Left lobe of liver (tissue), 2 donors: Measurements from ENCODE around the gene LRRC41. TPM values are rescaled to one million over a fixed set of nuclear protein-coding genes. Genes with fewer than 3 reads are reported as not detected.
"Not testable (repeated sequence)": the region's sequence is repeated elsewhere in the genome, so short reads cannot be mapped to it uniquely, and the experiment has no call there.

ENCODE experiments used
- ATAC-seq: fragments of 200-7000 bp; cut with Tn5 transposase; one replicate; pipeline ENCODE4 v1.9.1; 2020; ENCODE audit warnings: mild to moderate bottlenecking, moderate library complexity
- DNase-seq: peaks from one replicate; pipeline ENCODE4 v3.0.0-alpha.2; 2020; ENCODE audit warnings: low spot score
- total RNA-seq: library from RNA; stranded (reverse); gene quantifications from one replicate; pipeline ENCODE4 v1.2.1, GENCODE V29; 2021
- donor health status: DM: no; HTN: no; CAD: no; lungs with moderate emphysema.
- donor health status: DM: no; HTN: yes; CAD: no.

Gene LRRC41
- total RNA-seq, 1 donor from 2014 or later = 23.1 TPM

DNA sequence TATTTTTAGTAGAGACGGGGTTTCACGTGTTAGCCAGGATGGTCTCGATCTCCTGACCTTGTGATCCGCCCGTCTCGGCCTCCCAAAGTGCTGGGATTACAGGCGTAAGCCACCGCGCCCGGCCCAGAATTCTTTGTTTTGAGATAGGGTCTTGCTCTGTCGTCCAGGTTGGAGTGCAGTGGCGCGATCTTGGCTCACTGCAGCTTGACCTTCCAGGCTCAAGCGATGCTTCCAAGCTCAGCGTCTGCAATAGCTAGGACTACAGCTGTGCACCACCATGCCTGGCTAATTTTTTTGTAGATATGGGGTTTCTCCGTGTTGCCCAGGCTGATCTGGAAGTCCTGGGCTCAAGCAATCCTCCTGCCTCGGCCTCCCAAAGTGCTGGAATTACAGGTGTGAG, 57.3 kb downstream of the LRRC41 start:
- ATAC-seq, DNase-seq: not testable (repeated sequence)

DNA sequence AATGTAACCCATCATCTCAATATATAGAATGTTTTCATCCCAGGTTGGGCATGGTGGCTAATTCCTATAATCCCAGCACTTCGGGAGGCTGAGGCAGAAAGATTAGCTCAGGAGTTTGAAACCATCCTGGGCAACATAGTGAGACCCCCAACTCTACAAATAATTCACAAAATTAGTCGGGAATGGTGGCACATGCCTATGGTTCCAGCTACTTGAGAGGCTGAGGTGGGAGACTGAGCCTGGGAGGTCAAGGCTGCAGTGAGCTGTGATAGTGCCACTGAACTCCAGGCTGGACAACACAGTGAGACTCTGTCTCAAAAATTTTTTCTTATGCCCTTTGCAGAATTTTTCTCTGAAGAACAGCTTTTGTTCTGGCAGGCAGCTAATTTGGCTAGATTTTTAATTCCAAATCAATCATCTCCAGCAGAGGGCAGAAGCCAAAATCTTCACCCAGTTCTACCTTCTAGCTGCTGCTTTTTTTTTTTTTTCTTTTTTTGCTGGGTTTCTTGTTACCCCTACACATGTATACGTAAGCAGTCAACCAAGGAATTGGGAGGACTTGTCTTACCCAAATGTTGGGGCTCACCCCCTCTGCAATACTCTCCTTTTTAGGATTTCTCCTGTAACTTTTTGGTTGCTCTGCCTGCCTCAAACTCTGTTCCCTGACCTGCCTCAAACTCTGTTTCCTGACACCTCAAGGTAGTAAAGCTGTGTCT, 58.6 kb downstream of the LRRC41 start:
- no peak for ATAC-seq
- no peak for DNase-seq

DNA sequence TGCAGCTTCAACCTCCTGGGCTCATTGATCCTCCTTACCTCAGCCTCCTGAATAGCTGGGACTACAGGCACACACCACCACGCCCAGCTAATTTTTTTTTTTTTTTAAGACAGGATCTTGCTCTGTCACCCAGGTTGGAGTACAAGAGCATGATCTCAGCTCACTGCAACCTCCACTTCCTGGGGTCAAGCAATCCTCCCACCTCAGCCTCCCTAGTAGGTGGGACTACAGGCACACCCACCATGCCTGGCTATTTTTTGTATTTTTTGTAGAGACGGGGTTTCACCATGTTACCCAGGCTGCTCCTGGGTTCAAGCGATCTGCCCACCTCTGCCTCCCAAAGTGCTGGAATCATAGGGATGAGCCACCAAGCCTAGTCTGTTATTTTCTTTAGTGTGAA, 59.6 kb downstream of the LRRC41 start:
- not testable (repeated sequence) for ATAC-seq, DNase-seq

DNA sequence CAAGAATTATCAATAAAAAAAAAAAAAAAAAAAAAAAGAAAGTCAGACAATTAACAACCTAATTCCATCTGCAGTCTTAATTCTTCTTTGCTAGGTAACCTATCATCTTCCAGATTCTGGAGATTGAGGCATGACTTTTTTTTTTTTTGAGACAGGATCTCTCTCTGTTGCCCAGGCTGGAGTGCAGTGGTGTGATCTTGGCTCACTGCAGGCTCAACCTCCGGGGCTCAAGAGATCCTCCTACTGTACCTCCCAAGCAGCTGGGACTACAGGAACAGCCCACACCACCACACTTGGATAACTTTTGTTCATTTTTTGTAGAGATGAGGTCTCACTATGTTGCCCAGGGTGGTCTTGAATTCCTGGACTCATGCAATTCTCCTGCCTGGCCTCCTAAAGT, 60.5 kb downstream of the LRRC41 start:
- ATAC-seq = no peak

DNA sequence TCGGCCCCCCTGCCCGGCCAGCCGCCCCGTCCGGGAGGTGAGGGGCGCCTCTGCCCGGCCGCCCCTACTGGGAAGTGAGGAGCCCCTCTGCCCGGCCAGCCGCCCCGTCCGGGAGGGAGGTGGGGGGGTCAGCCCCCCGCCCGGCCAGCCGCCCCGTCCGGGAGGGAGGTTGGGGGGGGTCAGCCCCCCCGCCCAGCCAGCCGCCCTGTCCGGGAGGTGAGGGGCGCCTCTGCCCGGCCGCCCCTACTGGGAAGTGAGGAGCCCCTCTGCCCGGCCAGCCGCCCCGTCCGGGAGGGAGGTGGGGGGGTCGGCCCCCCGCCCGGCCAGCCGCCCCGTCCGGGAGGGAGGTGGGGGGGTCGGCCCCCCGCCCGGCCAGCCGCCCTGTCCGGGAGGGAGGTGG, 61.7 kb downstream of the LRRC41 start:
- not testable (repeated sequence) for ATAC-seq, DNase-seq

More for the DNA sequence above, 60.5 kb downstream of the LRRC41 start:
- DNase-seq = no peak

DNA sequence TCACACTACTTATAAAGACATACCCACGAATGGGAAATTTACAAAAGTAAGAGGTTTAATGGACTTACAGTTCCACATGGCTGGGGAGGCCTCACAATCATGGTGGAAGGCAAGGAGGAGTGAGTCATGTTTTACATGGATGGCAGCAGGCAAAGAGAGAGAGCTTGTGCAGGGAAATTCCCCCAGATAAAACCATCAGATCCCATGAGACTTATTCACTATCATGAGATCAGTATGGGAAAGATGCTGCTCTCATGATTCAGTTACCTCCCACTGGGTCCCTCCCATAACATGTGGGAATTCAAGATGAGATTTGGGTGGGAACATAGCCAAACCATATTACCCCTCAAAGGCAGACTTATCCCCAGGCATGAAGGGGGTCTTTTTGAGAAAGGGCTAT, 64.6 kb downstream of the LRRC41 start:
- not testable (repeated sequence) for DNase-seq, ATAC-seq

DNA sequence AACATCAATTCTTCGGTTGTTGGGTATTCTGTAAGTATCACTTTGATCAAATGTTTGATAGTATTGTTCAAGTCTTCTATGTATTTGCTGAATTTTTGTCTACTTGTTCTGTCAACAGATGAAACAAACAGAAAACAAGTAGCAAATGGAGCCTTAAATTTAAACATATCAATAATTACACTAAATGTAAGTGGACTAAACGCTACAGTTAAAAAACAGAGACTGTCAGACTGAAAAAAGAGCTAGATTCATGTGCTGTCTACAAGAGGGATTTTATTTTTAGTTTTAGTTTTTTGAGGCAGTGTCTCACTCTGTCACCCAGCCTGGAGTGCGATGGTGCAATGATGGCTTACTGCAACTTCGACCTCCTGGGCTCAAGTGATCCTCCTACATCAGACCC, 66.5 kb downstream of the LRRC41 start:
- no peak for ATAC-seq
- DNase-seq = no peak

DNA sequence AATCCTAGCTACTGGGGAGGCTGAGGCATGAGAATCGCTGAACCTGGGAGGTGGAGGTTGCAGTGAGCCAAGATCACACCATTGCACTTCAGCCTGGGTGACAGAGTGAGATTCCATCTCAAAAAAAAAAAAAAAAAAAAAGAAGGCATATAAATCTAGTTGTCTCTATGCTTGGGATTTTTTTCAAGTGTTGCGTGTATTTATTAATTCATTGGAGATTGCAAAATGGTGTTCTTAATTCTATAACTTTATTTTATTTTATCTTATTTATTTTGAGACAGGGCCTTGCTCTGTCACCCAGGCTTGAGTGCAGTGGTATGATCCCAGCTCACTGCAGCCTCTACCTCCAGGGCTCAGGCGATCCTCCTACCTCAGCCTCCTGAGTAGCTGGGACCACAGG, 72.2 kb downstream of the LRRC41 start:
- not testable (repeated sequence) for ATAC-seq, DNase-seq

Other genes starting within 250 kb of the LRRC41 start
- 3.1 TPM for gene PIK3R3, start 171.0 kb downstream of the LRRC41 start, total RNA-seq
- 7.7 TPM for gene TSPAN1, start 128.5 kb downstream of the LRRC41 start, total RNA-seq
- gene P3R3URF, start 127.1 kb downstream of the LRRC41 start, total RNA-seq = not detected
- gene POMGNT1, start 105.2 kb downstream of the LRRC41 start, total RNA-seq = 39.8 TPM
- gene LURAP1, start 100.3 kb downstream of the LRRC41 start, total RNA-seq = 0.40 TPM
- gene RAD54L, start 55.9 kb downstream of the LRRC41 start, total RNA-seq = 0.33 TPM
- gene UQCRH, start 82 bp upstream of the LRRC41 start, total RNA-seq = 68.7 TPM
- 9.3 TPM for gene NSUN4, start 37.2 kb upstream of the LRRC41 start, total RNA-seq
- gene FAAH, start 90.7 kb upstream of the LRRC41 start, total RNA-seq = 38.9 TPM
- gene DMBX1, start 186.2 kb upstream of the LRRC41 start, total RNA-seq = not detected
- not detected for gene KNCN, start 248.0 kb upstream of the LRRC41 start, total RNA-seq